HEK293T (cell line): Measurements from ENCODE around the gene CADPS2.
"Not testable (repeated sequence)": the region's sequence is repeated elsewhere in the genome, so short reads cannot be mapped to it uniquely, and the experiment has no call there.

Experiments used
- CTCF ChIA-PET: fragments of 350-600 bp; formaldehyde crosslinking; extraction: SDS; loops from one replicate; lab custom pipeline; 2021; ENCODE audit warnings: antibody characterized with exemption, inconsistent platforms; lab: Yijun Ruan, JAX
- POLR2A ChIA-PET: fragments of 350-600 bp; formaldehyde crosslinking; extraction: SDS; loops from one replicate; lab custom pipeline; 2020; ENCODE audit warnings: antibody characterized with exemption, inconsistent platforms; lab: Yijun Ruan, JAX
- DNase-seq: peaks from one replicate; pipeline ENCODE4 v3.0.0; 2012; ENCODE audit warnings: mixed read lengths; ENCODE audit errors: extremely low spot score
- ARNT ChIP-seq: fragments of 450-650 bp; IDR thresholded peaks from 2 replicates; pipeline ENCODE4 v1.6.1; 2017; ENCODE audit warnings: mild to moderate bottlenecking
- BHLHE40 ChIP-seq: fragments of 450-650 bp; IDR thresholded peaks from 2 replicates; pipeline ENCODE4 v1.6.1; 2016; ENCODE audit warnings: mild to moderate bottlenecking, moderate library complexity, borderline replicate concordance
- CTBP1 ChIP-seq: fragments of 450-650 bp; IDR thresholded peaks from 2 replicates; pipeline ENCODE4 v1.6.1; 2016; ENCODE audit warnings: borderline replicate concordance
- ELF4 ChIP-seq: fragments of 450-650 bp; IDR thresholded peaks from 2 replicates; pipeline ENCODE4 v1.6.1; 2017; ENCODE audit warnings: antibody characterized with exemption
- FOXA1 ChIP-seq: fragments of 450-650 bp; IDR thresholded peaks from 2 replicates; pipeline ENCODE4 v1.6.1; 2016; ENCODE audit warnings: mild to moderate bottlenecking
- FOXK2 ChIP-seq: fragments of 450-650 bp; IDR thresholded peaks from 2 replicates; pipeline ENCODE4 v1.6.1; 2016; ENCODE audit warnings: mild to moderate bottlenecking
- FOXM1 ChIP-seq: fragments of 450-650 bp; IDR thresholded peaks from 2 replicates; pipeline ENCODE4 v1.6.1; 2017; ENCODE audit warnings: mild to moderate bottlenecking, borderline replicate concordance
- HDGF ChIP-seq: fragments of 450-650 bp; IDR thresholded peaks from 2 replicates; pipeline ENCODE4 v1.6.1; 2017; ENCODE audit warnings: antibody characterized with exemption, borderline replicate concordance
- L3MBTL2 ChIP-seq: fragments of 450-650 bp; conservative IDR thresholded peaks from 2 replicates; pipeline ENCODE4 v1.6.1; 2016; ENCODE audit warnings: mild to moderate bottlenecking
- LEF1 ChIP-seq: fragments of 450-650 bp; IDR thresholded peaks from 2 replicates; pipeline ENCODE4 v1.6.1; 2017; ENCODE audit warnings: mild to moderate bottlenecking, borderline replicate concordance
- NFRKB ChIP-seq: fragments of 450-650 bp; IDR thresholded peaks from 2 replicates; pipeline ENCODE4 v1.6.1; 2016; ENCODE audit warnings: mild to moderate bottlenecking, moderate library complexity
- PKNOX1 ChIP-seq: fragments of 450-650 bp; IDR thresholded peaks from 2 replicates; pipeline ENCODE4 v1.6.1; 2016
- SP1 ChIP-seq: fragments of 450-650 bp; IDR thresholded peaks from 2 replicates; pipeline ENCODE4 v1.6.1; 2017
- SUZ12 ChIP-seq: fragments of 450-650 bp; IDR thresholded peaks from 2 replicates; pipeline ENCODE4 v1.6.1; 2016; ENCODE audit warnings: mild to moderate bottlenecking
- TARDBP ChIP-seq: fragments of 450-650 bp; IDR thresholded peaks from 2 replicates; pipeline ENCODE4 v1.6.1; 2016
- ZNF384 ChIP-seq: fragments of 450-650 bp; IDR thresholded peaks from 2 replicates; pipeline ENCODE4 v1.6.1; 2016

The CADPS2 gene

GRCh38 chr7:122638459-122638858, 247.8 kb downstream of the CADPS2 start:
- ChIA-PET POLR2A (no interaction called here), CTCF (no interaction called here)
- no peak for DNase-seq
- TF ChIP-seq NFRKB (no peak), TARDBP (no peak), L3MBTL2 (no peak), FOXA1 (no peak)

GRCh38 chr7:122637784-122638183, 248.5 kb downstream of the CADPS2 start:
- CTCF ChIA-PET = no interaction called here
- DNase-seq = no peak
- POLR2A ChIA-PET = no interaction called here
- TF ChIP-seq FOXM1 = no peak
- no peak for TF ChIP-seq FOXA1
- no peak for TF ChIP-seq HDGF
- TF ChIP-seq TARDBP = no peak

DNA sequence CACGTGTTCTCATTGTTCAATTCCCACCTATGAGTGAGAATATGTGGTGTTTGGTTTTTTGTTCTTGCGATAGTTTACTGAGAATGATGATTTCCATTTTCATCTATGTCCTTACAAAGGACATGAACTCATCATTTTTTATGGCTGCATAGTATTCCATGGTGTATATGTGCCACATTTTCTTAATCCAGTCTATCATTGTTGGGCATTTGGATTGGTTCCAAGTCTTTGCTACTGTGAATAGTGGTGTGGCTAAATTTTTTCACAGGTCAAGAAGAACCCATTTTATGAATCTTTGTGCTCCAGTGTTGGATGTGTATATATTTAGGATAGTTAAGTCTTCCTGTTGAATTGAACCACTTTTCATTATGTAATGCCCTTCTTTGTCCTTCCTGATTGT, 250.8 kb downstream of the CADPS2 start:
- CTCF ChIA-PET, POLR2A ChIA-PET, DNase-seq: not testable (repeated sequence)

GRCh38 chr7:122633472-122633871, 252.8 kb downstream of the CADPS2 start:
- POLR2A ChIA-PET = no interaction called here
- DNase-seq = no peak
- TF ChIP-seq NFRKB (no peak), ZNF384 (no peak), FOXK2 (no peak), LEF1 (no peak), ELF4 (no peak), L3MBTL2 (no peak), SP1 (no peak), BHLHE40 (no peak), TARDBP (no peak), CTBP1 (no peak), PKNOX1 (no peak), FOXM1 (no peak), HDGF (no peak), FOXA1 (no peak), SUZ12 (no peak), ARNT (no peak)
- CTCF ChIA-PET = no interaction called here

GRCh38 chr7:122632238-122632637, 254.0 kb downstream of the CADPS2 start:
- DNase-seq = no peak
- TF ChIP-seq ZNF384 (no peak), ELF4 (no peak), HDGF (no peak), CTBP1 (no peak), TARDBP (no peak), NFRKB (no peak), LEF1 (no peak), FOXM1 (no peak), L3MBTL2 (no peak), FOXA1 (no peak), PKNOX1 (no peak), BHLHE40 (no peak)
- ChIA-PET CTCF (no interaction called here), POLR2A (no interaction called here)

- no peak for DNase-seq
- POLR2A ChIA-PET = no interaction called here
- CTCF ChIA-PET = no interaction called here
- TF ChIP-seq ELF4 (no peak), HDGF (no peak), BHLHE40 (no peak), SUZ12 (no peak), LEF1 (no peak), CTBP1 (no peak), FOXA1 (no peak), SP1 (no peak), ZNF384 (no peak), FOXK2 (no peak), PKNOX1 (no peak), TARDBP (no peak), FOXM1 (no peak), NFRKB (no peak), ARNT (no peak), L3MBTL2 (no peak)
Observed at GRCh38 chr7:122629412-122629953, 256.8 kb downstream of the CADPS2 start.

- TF ChIP-seq BHLHE40 = no peak
- ChIA-PET POLR2A (no interaction called here), CTCF (no interaction called here)
- DNase-seq = no peak
Observed at GRCh38 chr7:122628651-122629411, 257.4 kb downstream of the CADPS2 start.
